ENCODE data around the gene ERFL. TPM values are rescaled to one million over a fixed set of nuclear protein-coding genes. Genes with fewer than 3 reads are reported as not detected.

The ERFL gene
- total and polyA plus RNA-seq, 2 donors (not counting 1 experiment from before 2014, with no cell fraction given): 2.3 to 5.5 TPM

- H3K36me3 ChIP-seq (replicated peaks in 1 of 2; ENCODE audit: control extremely low read depth in 1 of 2, control insufficient read depth in 1 of 2, extremely low read depth in 1 of 2, insufficient read depth in 2 of 2, low read length in 1 of 2): peaks cover 0 to 3% of the 10 kb centered on the region in 2 experiments
- Mint-ChIP-seq H3K27me3 (no peaks in the 10 kb centered on the region), H3K4me1 (peaks cover 18% of the 10 kb centered on the region), H3K9me3 (ENCODE audit: insufficient read depth) (no peaks in the 10 kb centered on the region), H3K27ac (peak overlapping the region; percentile 89), H3K4me3 (peak overlapping the region; percentile 99)
- POLR2A ChIA-PET: interaction anchor here (1.3 to 2.9 kb wide), 3 partner anchors 74 to 97 kb away, joined by 4 to 16 read pairs (median 13); partner anchors contain the start of genes ARHGEF1 and RPS19
- H3K79me2 ChIP-seq (ENCODE audit: control insufficient read depth, insufficient read depth, low read length): no peaks in the 10 kb centered on the region
- no peak for DNase-seq
- peak overlapping the region; percentile 96 for H3K4me2 ChIP-seq (replicated peaks; ENCODE audit: low read depth, low read length, poor library complexity, severe bottlenecking)
- CTCF ChIA-PET: interaction anchor here (0.8 to 4.8 kb wide), 14 partner anchors 11 to 203 kb away, joined by 3 to 49 read pairs (median 4); partner anchors contain the start of genes ERFL and RPS19
- intact Hi-C loops (cut with micrococcal nuclease): loop anchor here (10.0 kb wide), 1 partner anchor 162 kb away; the partner anchor contains the start of gene CEACAM3
- H3K27me3 ChIP-seq (replicated peaks in 1 of 4; ENCODE audit: control extremely low read depth in 1 of 4, control insufficient read depth in 3 of 4, insufficient read depth in 4 of 4, low read length in 3 of 4): no peaks in the 10 kb centered on the region
- ATAC-seq (ENCODE audit: low read depth): no peak
- no peak for TF ChIP-seq EZH2 (IDR thresholded peaks at IDR 0.05; ENCODE audit: borderline replicate concordance, insufficient read depth, low read depth, low read length, poor library complexity, severe bottlenecking)
- TF ChIP-seq, protein P1, sequence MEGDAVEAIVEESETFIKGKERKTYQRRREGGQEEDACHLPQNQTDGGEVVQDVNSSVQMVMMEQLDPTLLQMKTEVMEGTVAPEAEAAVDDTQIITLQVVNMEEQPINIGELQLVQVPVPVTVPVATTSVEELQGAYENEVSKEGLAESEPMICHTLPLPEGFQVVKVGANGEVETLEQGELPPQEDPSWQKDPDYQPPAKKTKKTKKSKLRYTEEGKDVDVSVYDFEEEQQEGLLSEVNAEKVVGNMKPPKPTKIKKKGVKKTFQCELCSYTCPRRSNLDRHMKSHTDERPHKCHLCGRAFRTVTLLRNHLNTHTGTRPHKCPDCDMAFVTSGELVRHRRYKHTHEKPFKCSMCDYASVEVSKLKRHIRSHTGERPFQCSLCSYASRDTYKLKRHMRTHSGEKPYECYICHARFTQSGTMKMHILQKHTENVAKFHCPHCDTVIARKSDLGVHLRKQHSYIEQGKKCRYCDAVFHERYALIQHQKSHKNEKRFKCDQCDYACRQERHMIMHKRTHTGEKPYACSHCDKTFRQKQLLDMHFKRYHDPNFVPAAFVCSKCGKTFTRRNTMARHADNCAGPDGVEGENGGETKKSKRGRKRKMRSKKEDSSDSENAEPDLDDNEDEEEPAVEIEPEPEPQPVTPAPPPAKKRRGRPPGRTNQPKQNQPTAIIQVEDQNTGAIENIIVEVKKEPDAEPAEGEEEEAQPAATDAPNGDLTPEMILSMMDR (IDR thresholded peaks at IDR 0.05): no peak
- peaks cover 10 to 22% of the 10 kb centered on the region in 2 donors for H3K4me1 ChIP-seq (ENCODE audit: control insufficient read depth in 2 of 2, insufficient read depth in 2 of 2, low read length in 2 of 2)
- 95% methylated on average over 7 of the region's 11 CpGs for WGBS (ENCODE audit: insufficient coverage)
- H3K4me3 ChIP-seq (ENCODE audit: control extremely low read depth in 1 of 5, extremely low read depth in 1 of 5, insufficient read depth in 1 of 5, low read depth in 2 of 5, low read length in 4 of 5): no peak overlapping the region
- no peaks in the 10 kb centered on the region for H4K20me1 ChIP-seq (ENCODE audit: control insufficient read depth, insufficient read depth, low read length, poor library complexity, severe bottlenecking)
- H2AFZ ChIP-seq (ENCODE audit: insufficient read depth, low read depth, low read length, poor library complexity, severe bottlenecking): no peak overlapping the region
- H3K9me3 ChIP-seq (ENCODE audit: control extremely low read depth in 1 of 3, control insufficient read depth in 2 of 3, insufficient read depth in 1 of 3, low read length in 2 of 3): no peaks in the 10 kb centered on the region
- H3K9ac ChIP-seq (ENCODE audit: low read length): no peak overlapping the region
- H3K27ac ChIP-seq (ENCODE audit: low read length in 2 of 2): peak overlapping the region; percentile 8 to 31
Measured at GRCh38 chr19:41957161-41957837, 29.1 kb upstream of the ERFL start.

- CTCF ChIA-PET: interaction anchor here (0.6 to 4.8 kb wide), 8 partner anchors 11 to 162 kb away, joined by 3 to 49 read pairs (median 7); partner anchors contain the start of gene RPS19
- peak; percentile 23 for DNase-seq
- Mint-ChIP-seq H3K4me1 (peaks cover 20% of the 10 kb centered on the region), H3K27me3 (no peaks in the 10 kb centered on the region), H3K9me3 (ENCODE audit: insufficient read depth) (no peaks in the 10 kb centered on the region), H3K27ac (peak overlapping the region; percentile 50), H3K4me3 (no peak overlapping the region)
- H3K79me2 ChIP-seq (ENCODE audit: control insufficient read depth, insufficient read depth, low read length): peaks cover 2% of the 10 kb centered on the region
- H3K4me1 ChIP-seq (ENCODE audit: control insufficient read depth in 2 of 2, insufficient read depth in 2 of 2, low read length in 2 of 2): peaks cover 12 to 24% of the 10 kb centered on the region in 2 donors
- H4K20me1 ChIP-seq (ENCODE audit: control insufficient read depth, insufficient read depth, low read length, poor library complexity, severe bottlenecking): no peaks in the 10 kb centered on the region
- H3K4me3 ChIP-seq (ENCODE audit: control extremely low read depth in 1 of 5, extremely low read depth in 1 of 5, insufficient read depth in 1 of 5, low read depth in 2 of 5, low read length in 4 of 5): no peak overlapping the region
- H3K4me2 ChIP-seq (replicated peaks; ENCODE audit: low read depth, low read length, poor library complexity, severe bottlenecking): no peak overlapping the region
- no peak overlapping the region for H2AFZ ChIP-seq (ENCODE audit: insufficient read depth, low read depth, low read length, poor library complexity, severe bottlenecking)
- no peaks in the 10 kb centered on the region for H3K27me3 ChIP-seq (replicated peaks in 1 of 4; ENCODE audit: control extremely low read depth in 1 of 4, control insufficient read depth in 3 of 4, insufficient read depth in 4 of 4, low read length in 3 of 4)
- H3K9me3 ChIP-seq (ENCODE audit: control extremely low read depth in 1 of 3, control insufficient read depth in 2 of 3, insufficient read depth in 1 of 3, low read length in 2 of 3): no peaks in the 10 kb centered on the region
- intact Hi-C loops (cut with micrococcal nuclease): loop anchor here (10.0 kb wide), 1 partner anchor 162 kb away; the partner anchor contains the start of gene CEACAM3
- ATAC-seq (ENCODE audit: low read depth): no peak
- H3K36me3 ChIP-seq (replicated peaks in 1 of 2; ENCODE audit: control extremely low read depth in 1 of 2, control insufficient read depth in 1 of 2, extremely low read depth in 1 of 2, insufficient read depth in 2 of 2, low read length in 1 of 2): peaks cover 0 to 3% of the 10 kb centered on the region in 2 experiments
- POLR2A ChIA-PET: interaction anchor here (1.3 kb wide), 1 partner anchor 74 kb away, joined by 4 read pairs; the partner anchor contains the start of gene ARHGEF1
- TF ChIP-seq EZH2 (IDR thresholded peaks at IDR 0.05; ENCODE audit: borderline replicate concordance, insufficient read depth, low read depth, low read length, poor library complexity, severe bottlenecking): no peak
- TF ChIP-seq, protein P1 (IDR thresholded peaks at IDR 0.05): no peak
- no peak overlapping the region for H3K27ac ChIP-seq (ENCODE audit: low read length in 2 of 2)
- no peak overlapping the region for H3K9ac ChIP-seq (ENCODE audit: low read length)
- 95% methylated on average over 12 of the region's 13 CpGs for WGBS (ENCODE audit: insufficient coverage)
Measured at GRCh38 chr19:41956621-41957020, 28.4 kb upstream of the ERFL start.
